Transverse colon (tissue), 4 donors: Measurements from ENCODE around the gene RAB3A. TPM values are rescaled to one million over a fixed set of nuclear protein-coding genes. Genes with fewer than 3 reads are reported as not detected.

Source experiments
- DNase-seq: peaks from one replicate; pipeline ENCODE4 v3.0.0-alpha.2; 2019
- H3K27ac ChIP-seq, 4 donors: fragments of 200-600 bp; sonication (generic); 2 replicates each; pipeline ENCODE4 v1.5.1; 2016 to 2018; ENCODE audit warnings: inconsistent platforms in 4 of 4
- H3K27me3 ChIP-seq: fragments of 200-600 bp; sonication (generic); 2 replicates; pipeline ENCODE4 v1.5.1; 2017; ENCODE audit warnings: inconsistent platforms
- H3K36me3 ChIP-seq, 4 donors: fragments of 200-600 bp; sonication (generic); 2 replicates each; pipeline ENCODE4 v1.5.1; 2017 to 2019; ENCODE audit warnings: inconsistent platforms in 4 of 4
- H3K4me1 ChIP-seq, 4 donors: fragments of 200-600 bp; sonication (generic); 2 replicates each; pipeline ENCODE4 v1.5.1; 2017 to 2020; ENCODE audit warnings: inconsistent platforms in 4 of 4
- H3K4me3 ChIP-seq, 4 donors: fragments of 200-600 bp; sonication (generic); 1 replicate in 1 of 4; 2 replicates in 3 of 4; pipeline versions ENCODE4 v1.5.1 to v1.6.1; 2017 to 2019; ENCODE audit warnings: inconsistent platforms in 4 of 4
- H3K9me3 ChIP-seq, 2 donors: fragments of 200-600 bp; sonication (generic); 2 replicates each; pipeline ENCODE4 v1.5.1; 2017 to 2019; ENCODE audit warnings: inconsistent platforms in 2 of 2
- CTCF ChIP-seq, 5 experiments: fragments of 200-600 bp in 3 of 5; fragments of 450-650 bp in 2 of 5; sonication (generic) in 3 of 5; IDR thresholded peaks; 1 replicate in 2 of 5; 2 replicates in 3 of 5; pipeline ENCODE4 v1.5.1; 2016 to 2017; ENCODE audit warnings: antibody characterized with exemption in 5 of 5, inconsistent platforms in 3 of 5, mild to moderate bottlenecking in 2 of 5, moderate library complexity in 1 of 5
- EP300 ChIP-seq: sonication (generic); formaldehyde crosslinking; IDR thresholded peaks from one replicate; pipeline ENCODE4 v1.6.1; 2017; ENCODE audit warnings: antibody characterized with exemption, low read depth
- POLR2A ChIP-seq: fragments of 450-650 bp; IDR thresholded peaks from one replicate; pipeline ENCODE4 v1.6.1; 2016; ENCODE audit warnings: antibody characterized with exemption, mild to moderate bottlenecking, moderate library complexity
- POLR2AphosphoS5 ChIP-seq, 3 donors: sonication (generic); formaldehyde crosslinking; IDR thresholded peaks; one replicate each; pipeline ENCODE4 v1.6.1; 2016; ENCODE audit warnings: antibody characterized with exemption in 3 of 3
- WGBS, 2 donors: methylation state at CpG; one replicate each; pipeline ENCODE4 v1.1.5; 2018; ENCODE audit warnings: low coverage in 1 of 2; 5-methylcytosine and 5-hydroxymethylcytosine counted together
- in situ Hi-C, 4 donors: fragments of 200-750 bp; cut with MboI; loops; one replicate each; pipeline versions ENCODE4 v1.15.0 to v1.15.1; 2017; ENCODE audit warnings: low sequenced_read_pairs in 3 of 4, low pct_ligation_motif_present in 1 of 4, low pct_unique_long_range_greater_than_20kb in 1 of 4
- intact Hi-C: fragments of 100-400 bp; cut with DNase I; formaldehyde crosslinking; loops from one replicate; pipeline ENCODE4 v1.15.1; 2023; ENCODE audit warnings: low total_unique reads
- small RNA-seq, 4 donors: library from RNA; depleted of rRNA; stranded (forward); fragments of <200 nt; gene quantifications; one replicate each; pipeline ENCODE3, GENCODE V24; 2016
- total RNA-seq, 4 donors: library from RNA; depleted of rRNA; stranded (reverse); fragments of >200 nt; gene quantifications; one replicate each; pipeline ENCODE4 v1.1.0, GENCODE V29; 2016

RAB3A gene
- total RNA-seq, 4 donors from 2014 or later, result 2.2 to 8.6 (median 3.8) TPM; not detected in 1

- no peak for DNase-seq
- Histone ChIP-seq H3K4me3 (no peak overlapping the region), H3K27me3 (no peaks in the 10 kb centered on the region), H3K27ac (no peak overlapping the region), H3K4me1 (peaks cover 8 to 10% (median 9%) of the 10 kb centered on the region in 4 donors), H3K9me3 (no peaks in the 10 kb centered on the region), H3K36me3 (peaks cover 0 to 37% (median 16%) of the 10 kb centered on the region in 4 donors)
- 94% methylated on average over 13 of the region's 13 CpGs; no CpG with 5 or more reads in 1 of the 2 donors for WGBS, 2 donors
- intact Hi-C loops, result no loop called here
- in situ Hi-C loops, result no loop called here
- TF ChIP-seq POLR2A (no peak), CTCF (IDR thresholded peaks at IDR 0.05) (no peak), EP300 (no peak), POLR2AphosphoS5 (IDR thresholded peaks at IDR 0.05) (no peak)
Observed at GRCh38 chr19:18147396-18147795, 56.4 kb downstream of the RAB3A start.

Small RNAs within 50 kb of the gene (small RNA-seq; reads per million reads assigned to genes)
- 0 reads per million in 4 donors for gene IFI30

Other genes starting within 250 kb of the RAB3A start
- gene KCNN1, start 236.9 kb downstream of the RAB3A start, total RNA-seq, result 1 to 10 TPM in 1 of 4 donors, not detected in 3; 1.6 TPM
- 10 to 100 TPM; 28.9 to 69.6 (median 42.7) TPM for gene ARRDC2, start 195.9 kb downstream of the RAB3A start, total RNA-seq
- gene IL12RB1, start 117.1 kb downstream of the RAB3A start, total RNA-seq, result 1 to 10 TPM in 1 of 4 donors, under 1 TPM in 1, not detected in 2; 0.55 to 2.1 TPM
- gene MAST3, start 106.3 kb downstream of the RAB3A start, total RNA-seq, result 10 to 100 TPM; 27.2 to 53.5 (median 32.7) TPM
- 100 to 1,000 TPM in 1 of 4 donors, 10 to 100 TPM in 3; 30.5 to 135 (median 31.2) TPM for gene PIK3R2, start 50.9 kb downstream of the RAB3A start, total RNA-seq
- 10 to 100 TPM in 3 of 4 donors, 1 to 10 TPM in 1; 10.0 to 50.8 (median 32.8) TPM for gene IFI30, start 30.2 kb downstream of the RAB3A start, total RNA-seq
- 10 to 100 TPM in 3 of 4 donors, 1 to 10 TPM in 1; 1.6 to 22.3 (median 12.6) TPM for gene MPV17L2, start 10.8 kb downstream of the RAB3A start, total RNA-seq
- 10 to 100 TPM in 2 of 4 donors, 1 to 10 TPM in 2; 3.0 to 18.3 (median 7.7) TPM for gene PDE4C, start 22.4 kb upstream of the RAB3A start, total RNA-seq
- 10 to 100 TPM in 3 of 4 donors, 1 to 10 TPM in 1; 4.8 to 49.7 (median 17.5) TPM for gene IQCN, start 70.4 kb upstream of the RAB3A start, total RNA-seq
- gene JUND, start 77.6 kb upstream of the RAB3A start, total RNA-seq, result 1,000 to 10,000 TPM in 3 of 4 donors, 100 to 1,000 TPM in 1; 714 to 2,423 (median 1,288) TPM
- 100 to 1,000 TPM in 3 of 4 donors, 10 to 100 TPM in 1; 94.3 to 218 (median 175) TPM for gene LSM4, start 119.0 kb upstream of the RAB3A start, total RNA-seq
- gene PGPEP1, start 136.6 kb upstream of the RAB3A start, total RNA-seq, result 100 to 1,000 TPM in 1 of 4 donors, 10 to 100 TPM in 3; 59.7 to 110 (median 73.0) TPM
- 10 to 100 TPM; 36.3 to 77.0 (median 58.9) TPM for gene GDF15, start 182.1 kb upstream of the RAB3A start, total RNA-seq
- 1 to 10 TPM in 3 of 4 donors, not detected in 1; 3.3 to 4.9 (median 4.1) TPM for gene LRRC25, start 193.6 kb upstream of the RAB3A start, total RNA-seq
- gene SSBP4, start 215.4 kb upstream of the RAB3A start, total RNA-seq, result 10 to 100 TPM in 3 of 4 donors, 1 to 10 TPM in 1; 9.4 to 40.4 (median 32.2) TPM
- gene ISYNA1, start 234.1 kb upstream of the RAB3A start, total RNA-seq, result 10 to 100 TPM in 2 of 4 donors, 1 to 10 TPM in 2; 3.0 to 15.1 (median 8.8) TPM